ENCODE results near the gene PINLYP. TPM values are rescaled to one million over a fixed set of nuclear protein-coding genes. Genes with fewer than 3 reads are reported as not detected.

PINLYP gene
- total RNA-seq, 1 experiment from 2014 or later = 0.17 TPM

GRCh38 chr19:43563816-43564457 lies 11.7 kb upstream of the PINLYP start:
- ATAC-seq = no peak
- no peaks in the 10 kb centered on the region for H3K9me2 ChIP-seq (ENCODE audit: insufficient read depth)
- no peaks in the 10 kb centered on the region for H3K9me3 ChIP-seq (ENCODE audit: control insufficient read depth in 1 of 2, insufficient read depth in 1 of 2, low read depth in 1 of 2, low read length in 2 of 2)
- H3K4me2 ChIP-seq (ENCODE audit: low read length) = no peak overlapping the region
- no peak overlapping the region for H2AFZ ChIP-seq (ENCODE audit: low read depth, low read length, poor library complexity, severe bottlenecking)
- H3K27me3 ChIP-seq (ENCODE audit: insufficient read depth, low read length) = no peaks in the 10 kb centered on the region
- no peaks in the 10 kb centered on the region for H3K79me2 ChIP-seq (ENCODE audit: insufficient read depth, low read length)
- no peaks in the 10 kb centered on the region for H4K20me1 ChIP-seq (ENCODE audit: insufficient read depth)
- intact Hi-C loops (cut with micrococcal nuclease) = no loop called here
- BruUV-seq (replicated peaks) = no TSS peak
- ChIA-PET CTCF (no interaction called here), RAD21 (ENCODE audit: low non-redundant PET in 1 of 2, low total read pairs in 2 of 2, uncharacterized antibody in 2 of 2, unreplicated experiment in 2 of 2) (no interaction called here), POLR2A (no interaction called here)
- H3K9ac ChIP-seq (ENCODE audit: low read length) = no peak overlapping the region
- H3K4me1 ChIP-seq (ENCODE audit: control insufficient read depth in 1 of 2, insufficient read depth in 2 of 2, low read length in 2 of 2) = peaks cover 0 to 24% of the 10 kb centered on the region in 2 experiments; a peak in 2 of 4 replicates
- H3K36me3 ChIP-seq (ENCODE audit: control insufficient read depth in 1 of 2, insufficient read depth in 2 of 2, low read length in 2 of 2) = no peaks in the 10 kb centered on the region; a peak in 1 of 4 replicates
- TF ChIP-seq EZH2phosphoT487 (IDR thresholded peaks at IDR 0.05; ENCODE audit: borderline replicate concordance) (no peak), TCF7L2 (IDR thresholded peaks at IDR 0.05; ENCODE audit: borderline replicate concordance, extremely low read depth, insufficient read depth, insufficient read length) (no peak), SIN3A (IDR thresholded peaks at IDR 0.05; ENCODE audit: low read depth) (no peak), CEBPB (IDR thresholded peaks at IDR 0.05; ENCODE audit: low read depth) (no peak), CTCF (IDR thresholded peaks at IDR 0.05 in 2 of 3, conservative IDR thresholded peaks at IDR 0.05 in 1 of 3; ENCODE audit: borderline replicate concordance in 1 of 3, insufficient read depth in 1 of 3, low read depth in 2 of 3, low read length in 2 of 3) (no peak), SRF (IDR thresholded peaks at IDR 0.05; ENCODE audit: low read depth) (no peak), POLR2A (IDR thresholded peaks at IDR 0.05; ENCODE audit: borderline replicate concordance, extremely low read depth, insufficient read depth, insufficient read length) (no peak), EGR1 (IDR thresholded peaks at IDR 0.05; ENCODE audit: low read depth) (no peak), REST (IDR thresholded peaks at IDR 0.05; ENCODE audit: low read depth) (no peak), POLR2AphosphoS5 (IDR thresholded peaks at IDR 0.05; ENCODE audit: low read depth, low read length) (no peak), RAD21 (IDR thresholded peaks at IDR 0.05; ENCODE audit: low read depth) (no peak), SP1 (IDR thresholded peaks at IDR 0.05; ENCODE audit: low read depth) (no peak), MAX (IDR thresholded peaks at IDR 0.05) (no peak), EZH2 (IDR thresholded peaks at IDR 0.05) (no peak), ELF1 (IDR thresholded peaks at IDR 0.05; ENCODE audit: borderline replicate concordance, low read depth) (no peak)
- no peak overlapping the region for H3K27ac ChIP-seq (ENCODE audit: low read depth, low read length)
- no peak overlapping the region for H3K4me3 ChIP-seq (replicated peaks in 1 of 2; ENCODE audit: low read depth in 1 of 2, low read length in 2 of 2)
- no peak for DNase-seq (ENCODE audit: low read depth, low spot score)

All from HCT116 (cell line).